Suprapubic skin (tissue), 4 donors: Measurements from ENCODE around the gene COQ6.

Experiments used
- EP300 ChIP-seq: sonication (generic); formaldehyde crosslinking; IDR thresholded peaks from one replicate; pipeline ENCODE4 v1.6.1; 2017; ENCODE audit warnings: antibody characterized with exemption
- POLR2A ChIP-seq, 2 donors: fragments of 450-650 bp; IDR thresholded peaks; one replicate each; pipeline ENCODE4 v1.6.1; 2017; ENCODE audit warnings: antibody characterized with exemption in 2 of 2, mild to moderate bottlenecking in 2 of 2, moderate library complexity in 2 of 2
- POLR2AphosphoS5 ChIP-seq, 3 donors: sonication (generic); formaldehyde crosslinking; IDR thresholded peaks; one replicate each; pipeline ENCODE4 v1.6.1; 2017; ENCODE audit warnings: antibody characterized with exemption in 3 of 3
- TF ChIP-seq, protein P1 (sequence below), 2 donors: fragments of 200-600 bp in 1 of 2; fragments of 450-650 bp in 1 of 2; sonication (generic) in 1 of 2; IDR thresholded peaks; one replicate each; pipeline ENCODE4 v1.5.1; 2016 to 2019; ENCODE audit warnings: antibody characterized with exemption in 2 of 2, mild to moderate bottlenecking in 1 of 2, moderate library complexity in 1 of 2

- TF ChIP-seq, protein P1, sequence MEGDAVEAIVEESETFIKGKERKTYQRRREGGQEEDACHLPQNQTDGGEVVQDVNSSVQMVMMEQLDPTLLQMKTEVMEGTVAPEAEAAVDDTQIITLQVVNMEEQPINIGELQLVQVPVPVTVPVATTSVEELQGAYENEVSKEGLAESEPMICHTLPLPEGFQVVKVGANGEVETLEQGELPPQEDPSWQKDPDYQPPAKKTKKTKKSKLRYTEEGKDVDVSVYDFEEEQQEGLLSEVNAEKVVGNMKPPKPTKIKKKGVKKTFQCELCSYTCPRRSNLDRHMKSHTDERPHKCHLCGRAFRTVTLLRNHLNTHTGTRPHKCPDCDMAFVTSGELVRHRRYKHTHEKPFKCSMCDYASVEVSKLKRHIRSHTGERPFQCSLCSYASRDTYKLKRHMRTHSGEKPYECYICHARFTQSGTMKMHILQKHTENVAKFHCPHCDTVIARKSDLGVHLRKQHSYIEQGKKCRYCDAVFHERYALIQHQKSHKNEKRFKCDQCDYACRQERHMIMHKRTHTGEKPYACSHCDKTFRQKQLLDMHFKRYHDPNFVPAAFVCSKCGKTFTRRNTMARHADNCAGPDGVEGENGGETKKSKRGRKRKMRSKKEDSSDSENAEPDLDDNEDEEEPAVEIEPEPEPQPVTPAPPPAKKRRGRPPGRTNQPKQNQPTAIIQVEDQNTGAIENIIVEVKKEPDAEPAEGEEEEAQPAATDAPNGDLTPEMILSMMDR (IDR thresholded peaks at IDR 0.05) = no peak
- TF ChIP-seq POLR2AphosphoS5 (IDR thresholded peaks at IDR 0.05) (no peak), POLR2A (IDR thresholded peaks at IDR 0.05) (no peak), EP300 (no peak)
Observed at GRCh38 chr14:73944432-73945158, 5.5 kb upstream of the COQ6 start.
